ENCODE data around the gene KIF16B. TPM values are rescaled to one million over a fixed set of nuclear protein-coding genes. Genes with fewer than 3 reads are reported as not detected.

Gene KIF16B
- total RNA-seq, 1 donor from 2014 or later: 14.2 TPM

GRCh38 chr20:16556301-16556700 is 16.9 kb downstream of the KIF16B start:
- H3K4me3 ChIP-seq (ENCODE audit: low read depth, low read length): no peak overlapping the region
- DNase-seq (ENCODE audit: low read depth): no peak
- TF ChIP-seq CTCF (conservative IDR thresholded peaks at IDR 0.05; ENCODE audit: low read depth, low read length): no peak

GRCh38 chr20:16555754-16556153 is 17.5 kb downstream of the KIF16B start:
- H3K4me3 ChIP-seq (ENCODE audit: low read depth, low read length): no peak overlapping the region
- no peak for DNase-seq (ENCODE audit: low read depth)
- no peak for TF ChIP-seq CTCF (conservative IDR thresholded peaks at IDR 0.05; ENCODE audit: low read depth, low read length)

GRCh38 chr20:16554766-16555543 is 18.3 kb downstream of the KIF16B start:
- DNase-seq (ENCODE audit: low read depth): no peak
- TF ChIP-seq CTCF (conservative IDR thresholded peaks at IDR 0.05; ENCODE audit: low read depth, low read length): no peak
- H3K4me3 ChIP-seq (ENCODE audit: low read depth, low read length): no peak overlapping the region

GRCh38 chr20:16553684-16554083 is 19.6 kb downstream of the KIF16B start:
- no peak overlapping the region for H3K4me3 ChIP-seq (ENCODE audit: low read depth, low read length)
- TF ChIP-seq CTCF (conservative IDR thresholded peaks at IDR 0.05; ENCODE audit: low read depth, low read length): no peak
- no peak for DNase-seq (ENCODE audit: low read depth)

- no peak overlapping the region for H3K4me3 ChIP-seq (ENCODE audit: low read depth, low read length)
- no peak for DNase-seq (ENCODE audit: low read depth)
- no peak for TF ChIP-seq CTCF (conservative IDR thresholded peaks at IDR 0.05; ENCODE audit: low read depth, low read length)
These were observed 20.1 kb downstream of the KIF16B start for GRCh38 chr20:16553101-16553500.

GRCh38 chr20:16552015-16552414 is 21.2 kb downstream of the KIF16B start:
- no peak overlapping the region for H3K4me3 ChIP-seq (ENCODE audit: low read depth, low read length)
- no peak for DNase-seq (ENCODE audit: low read depth)
- no peak for TF ChIP-seq CTCF (conservative IDR thresholded peaks at IDR 0.05; ENCODE audit: low read depth, low read length)

- DNase-seq (ENCODE audit: low read depth): no peak
- TF ChIP-seq CTCF (conservative IDR thresholded peaks at IDR 0.05; ENCODE audit: low read depth, low read length): no peak
- H3K4me3 ChIP-seq (ENCODE audit: low read depth, low read length): no peak overlapping the region
These were observed 21.6 kb downstream of the KIF16B start for GRCh38 chr20:16551607-16552006.

Data from epithelial cell of proximal tubule (primary cell).